Right lobe of liver (tissue), 4 donors: ENCODE measurements around the gene ENDOV.

ENCODE experiments used
- CTCF ChIP-seq, 4 donors: fragments of 200-600 bp in 3 of 4; fragments of 450-650 bp in 1 of 4; IDR thresholded peaks; one replicate each; pipeline versions ENCODE4 v1.5.1 to v1.8.0; 2016 to 2022; ENCODE audit warnings: antibody characterized with exemption in 4 of 4, mild to moderate bottlenecking in 2 of 4
- POLR2A ChIP-seq: fragments of 450-650 bp; IDR thresholded peaks from one replicate; pipeline ENCODE4 v1.6.1; 2017; ENCODE audit warnings: antibody characterized with exemption, mild to moderate bottlenecking
- donor health status: DM: no; HTN: no; CAD: no.
- donor health status: DM: no; HTN: no; CAD: no.
- donor health status: DM: no; HTN: yes; CAD: no.

DNA sequence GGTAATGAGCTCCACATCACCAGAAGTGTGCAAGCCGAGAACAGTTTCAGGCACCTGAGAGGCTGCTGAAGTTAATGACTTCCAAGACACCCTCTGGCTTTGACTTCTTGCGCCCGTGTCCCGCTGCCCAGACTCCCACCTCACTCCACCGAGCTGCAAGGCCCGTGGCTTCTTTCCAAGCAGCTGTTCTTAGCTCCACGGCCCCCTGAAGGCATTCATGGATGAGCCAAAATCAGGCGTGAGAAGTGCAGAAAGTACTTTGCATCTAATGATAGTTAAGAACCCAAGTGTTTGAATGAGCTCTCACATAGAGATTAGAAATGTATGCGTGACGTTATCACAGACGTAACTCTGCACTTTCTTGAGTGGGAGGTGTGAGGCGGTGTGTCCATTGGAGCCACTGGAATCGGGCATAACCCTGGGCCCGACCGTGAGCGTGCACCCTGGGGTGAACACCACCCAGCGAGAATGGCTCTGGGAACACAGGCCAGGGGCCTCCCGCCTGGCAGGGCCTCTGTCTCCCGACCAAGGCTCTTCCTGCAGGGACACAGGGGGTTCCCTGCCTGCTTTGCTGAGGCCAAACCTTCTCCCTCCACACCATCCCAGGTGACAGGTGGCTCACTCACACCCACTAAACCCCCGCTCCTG is 50.5 kb downstream of the ENDOV start:
- no peak for TF ChIP-seq CTCF (IDR thresholded peaks at IDR 0.05)
- TF ChIP-seq POLR2A, result no peak
